Limb (tissue), 2 donors: ENCODE data around the gene HDAC1.

Source experiments
- DNase-seq, 2 donors: peaks; one replicate each; pipeline ENCODE4 v3.0.0-alpha.2; 2016; ENCODE audit errors: extremely low spot score in 2 of 2

HDAC1 gene

GRCh38 chr1:32367912-32368635 is 76.2 kb downstream of the HDAC1 start:
- no peak for DNase-seq

DNA sequence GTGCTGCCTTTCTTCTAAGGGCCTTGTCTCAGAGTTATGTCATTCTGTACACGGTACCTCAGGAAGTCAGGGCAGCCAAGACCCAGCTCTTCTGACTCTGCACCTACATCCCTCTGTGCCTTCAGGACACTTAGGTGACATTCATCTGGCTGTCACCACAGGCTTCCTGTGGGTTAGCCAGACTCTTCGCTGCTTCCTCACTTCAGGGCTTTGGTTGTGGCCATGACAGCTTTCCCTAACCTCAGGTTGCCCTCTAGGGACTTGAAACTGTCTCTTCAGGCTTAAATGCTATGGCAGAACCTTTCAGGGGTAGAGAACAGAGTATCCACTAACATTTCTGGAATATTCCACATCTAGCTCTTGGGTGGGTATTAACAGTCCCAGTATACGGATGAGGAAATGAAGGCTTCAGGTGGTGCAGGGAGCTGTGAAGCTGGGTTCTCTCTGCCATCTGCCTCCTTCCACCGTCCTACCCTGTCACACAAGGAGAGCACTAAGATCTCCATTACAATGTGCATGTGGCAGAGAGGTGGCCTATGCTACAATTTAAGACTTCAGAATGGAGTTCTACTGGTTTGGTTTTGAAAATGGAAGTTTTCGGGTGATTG is 80.4 kb downstream of the HDAC1 start:
- DNase-seq, result no peak

- no peak for DNase-seq
Measured at GRCh38 chr1:32373996-32374592, 82.2 kb downstream of the HDAC1 start.

DNA sequence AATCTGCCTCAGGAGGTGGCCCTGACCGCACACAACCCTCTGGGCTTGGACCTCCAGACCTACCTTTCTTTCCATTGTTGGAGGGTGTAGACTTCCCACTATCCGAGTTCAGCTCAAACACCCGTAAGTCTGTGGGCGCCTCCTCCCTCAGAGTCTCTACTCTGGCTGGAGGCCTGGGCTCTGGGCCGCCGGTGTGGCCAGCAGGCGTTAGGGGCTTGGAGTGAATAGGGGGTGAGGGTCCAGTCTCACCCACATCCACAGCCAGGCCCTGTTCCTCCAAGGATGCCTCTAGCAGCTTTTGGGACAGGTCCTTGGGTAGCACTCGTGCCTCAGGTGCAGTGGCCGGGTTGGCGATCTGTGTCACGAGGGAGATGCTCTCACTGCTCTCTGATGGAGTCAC is 84.3 kb downstream of the HDAC1 start:
- DNase-seq, result no peak

GRCh38 chr1:32377541-32378220 is 85.8 kb downstream of the HDAC1 start:
- DNase-seq, result no peak

- DNase-seq, result no peak
Measured at GRCh38 chr1:32380057-32380456, 88.2 kb downstream of the HDAC1 start.
